ENCODE data around the gene JPH3.
A peak's percentile ranks its signal among the peaks of the same experiment; 100 is the strongest.

The JPH3 gene

GRCh38 chr16:87601401-87601981 is 817 bp upstream of the JPH3 start:
- Mint-ChIP-seq H3K27ac (no peak overlapping the region), H3K4me1 (peaks cover 14% of the 10 kb centered on the region), H3K27me3 (ENCODE audit: low read depth, poor library complexity) (peaks cover 38% of the 10 kb centered on the region), H3K4me3 (peak overlapping the region; percentile 83), H3K36me3 (ENCODE audit: low read depth) (no peaks in the 10 kb centered on the region), H3K9me3 (no peaks in the 10 kb centered on the region)
- DNase-seq = peak; percentile 48
- TF ChIP-seq CTCF (IDR thresholded peaks at IDR 0.05) = no peak

GRCh38 chr16:87602821-87603683 is 744 bp downstream of the JPH3 start:
- H3K36me3 Mint-ChIP-seq (ENCODE audit: low read depth) = no peaks in the 10 kb centered on the region
- H3K9me3 Mint-ChIP-seq = no peaks in the 10 kb centered on the region
- no peak overlapping the region for H3K27ac Mint-ChIP-seq
- peaks cover 14% of the 10 kb centered on the region for H3K4me1 Mint-ChIP-seq
- peak; percentile 66 for DNase-seq
- peak overlapping the region; percentile 86 for H3K4me3 Mint-ChIP-seq
- no peak for TF ChIP-seq CTCF (IDR thresholded peaks at IDR 0.05)
- H3K27me3 Mint-ChIP-seq (ENCODE audit: low read depth, poor library complexity) = peaks cover 50% of the 10 kb centered on the region

GRCh38 chr16:87603684-87604633 is 1.7 kb downstream of the JPH3 start:
- Mint-ChIP-seq H3K27ac (no peak overlapping the region), H3K27me3 (ENCODE audit: low read depth, poor library complexity) (peaks cover 56% of the 10 kb centered on the region), H3K36me3 (ENCODE audit: low read depth) (no peaks in the 10 kb centered on the region), H3K4me1 (peaks cover 14% of the 10 kb centered on the region), H3K4me3 (peak overlapping the region; percentile 86), H3K9me3 (no peaks in the 10 kb centered on the region)
- TF ChIP-seq CTCF (IDR thresholded peaks at IDR 0.05) = no peak
- DNase-seq = peak; percentile 30

- Mint-ChIP-seq H3K4me1 (peaks cover 14% of the 10 kb centered on the region), H3K4me3 (peak overlapping the region; percentile 79), H3K36me3 (ENCODE audit: low read depth) (no peaks in the 10 kb centered on the region), H3K27ac (no peak overlapping the region), H3K9me3 (no peaks in the 10 kb centered on the region), H3K27me3 (ENCODE audit: low read depth, poor library complexity) (peaks cover 56% of the 10 kb centered on the region)
- no peak for TF ChIP-seq CTCF (IDR thresholded peaks at IDR 0.05)
- no peak for DNase-seq
Observed at GRCh38 chr16:87604634-87605111, 2.4 kb downstream of the JPH3 start.

- peaks cover 56% of the 10 kb centered on the region for H3K27me3 Mint-ChIP-seq (ENCODE audit: low read depth, poor library complexity)
- H3K9me3 Mint-ChIP-seq = no peaks in the 10 kb centered on the region
- H3K27ac Mint-ChIP-seq = no peak overlapping the region
- no peak overlapping the region for H3K4me3 Mint-ChIP-seq
- peaks cover 14% of the 10 kb centered on the region for H3K4me1 Mint-ChIP-seq
- TF ChIP-seq CTCF (IDR thresholded peaks at IDR 0.05) = no peak
- no peaks in the 10 kb centered on the region for H3K36me3 Mint-ChIP-seq (ENCODE audit: low read depth)
- DNase-seq = no peak
Observed at GRCh38 chr16:87607223-87607622, 4.9 kb downstream of the JPH3 start.
